ENCODE results near the gene TCF7L1.
"Not testable (repeated sequence)": the region's sequence is repeated elsewhere in the genome, so short reads cannot be mapped to it uniquely, and the experiment has no call there.

The TCF7L1 gene

DNA sequence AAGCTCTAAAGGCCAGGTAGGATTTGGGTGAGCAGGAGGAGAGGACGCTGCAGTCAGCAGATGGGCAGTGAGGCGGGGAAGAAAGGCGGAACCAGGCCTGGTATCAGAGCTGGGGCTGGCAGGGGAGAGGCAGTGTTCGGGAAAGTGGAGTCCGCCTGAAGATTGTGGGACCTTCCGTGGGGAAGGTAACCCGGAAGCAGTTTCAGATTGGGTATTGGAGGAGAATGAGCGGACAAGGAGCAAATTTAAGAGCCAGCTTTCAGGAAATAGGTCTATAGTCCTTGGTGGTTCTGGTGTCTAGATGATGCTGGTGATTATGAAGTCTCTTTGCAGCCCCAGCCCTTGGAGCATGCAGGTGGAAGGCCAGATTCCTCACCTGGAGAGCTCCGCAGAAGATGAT is 51.0 kb downstream of the TCF7L1 start:
- DNase-seq (ENCODE audit: low read depth, low spot score) = no peak

- no peak for DNase-seq (ENCODE audit: low read depth, low spot score)
These were observed 51.8 kb downstream of the TCF7L1 start for GRCh38 chr2:85184990-85185389.

DNA sequence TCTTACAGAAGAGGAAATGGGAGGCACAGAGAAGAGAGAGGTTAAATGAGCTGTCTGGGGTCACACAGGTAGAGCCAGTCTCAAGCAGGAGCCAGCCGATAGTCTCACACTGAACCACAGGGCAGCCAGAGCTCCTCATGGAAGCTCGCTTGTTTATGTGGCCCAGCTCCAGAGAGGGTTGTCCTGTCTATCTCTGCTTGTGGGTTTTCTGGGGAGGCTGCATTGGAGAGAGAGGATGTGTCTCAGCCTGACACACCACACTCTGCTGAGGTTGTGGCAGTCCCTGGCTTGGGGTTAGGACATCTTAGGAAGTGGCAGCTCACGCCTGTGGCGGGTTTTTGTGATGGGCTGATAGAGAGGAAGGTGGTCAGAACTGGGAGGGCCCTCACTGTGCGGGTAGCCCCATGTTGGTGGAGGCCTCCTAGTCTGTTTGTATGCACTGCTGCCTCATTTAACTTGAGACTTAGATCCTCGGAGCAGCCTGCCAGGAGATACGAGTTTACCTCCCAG is 52.3 kb downstream of the TCF7L1 start:
- DNase-seq (ENCODE audit: low read depth, low spot score) = no peak

DNA sequence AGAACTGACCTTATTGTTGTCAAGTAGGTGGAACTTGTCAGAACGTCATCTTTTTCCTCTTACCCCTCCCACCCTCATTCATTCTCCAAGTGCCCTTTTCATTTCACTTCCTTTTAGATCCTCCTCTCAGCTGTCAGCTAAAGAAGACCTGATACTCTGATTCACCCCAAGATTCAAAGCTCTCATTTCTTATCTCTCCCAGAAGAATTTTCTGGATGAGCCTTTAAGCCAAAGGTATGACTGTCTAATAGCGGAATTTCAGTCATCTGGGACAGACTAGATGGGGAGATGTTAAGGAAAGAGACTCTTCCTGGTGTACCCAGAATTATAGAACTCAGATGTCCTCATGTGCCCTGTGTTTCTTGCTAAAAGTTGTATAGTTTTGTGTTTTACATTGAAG is 53.9 kb downstream of the TCF7L1 start:
- no peak for DNase-seq (ENCODE audit: low read depth, low spot score)

GRCh38 chr2:85188852-85189251 is 55.7 kb downstream of the TCF7L1 start:
- no peak for DNase-seq (ENCODE audit: low read depth, low spot score)

- DNase-seq (ENCODE audit: low read depth, low spot score) = no peak
These were observed 56.5 kb downstream of the TCF7L1 start for GRCh38 chr2:85189606-85190270.

DNA sequence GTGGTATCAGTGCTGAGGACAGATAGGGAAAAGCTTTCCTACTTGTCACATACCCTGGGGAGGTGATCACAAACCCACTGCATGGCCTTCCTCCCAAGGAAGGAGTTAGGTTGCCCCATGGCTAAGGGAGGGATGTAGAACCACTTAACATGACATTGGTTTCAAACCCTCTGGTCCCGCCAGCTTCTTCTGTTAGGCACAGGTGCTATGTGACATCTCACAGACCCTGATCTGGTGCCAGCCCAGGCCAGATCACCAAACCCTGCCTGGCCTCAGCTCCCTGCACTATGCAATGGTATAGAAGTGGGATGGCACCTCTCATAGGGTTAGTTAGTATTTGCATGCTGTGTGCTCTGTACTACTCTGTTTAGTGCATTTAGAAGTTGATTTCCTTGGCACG is 58.0 kb downstream of the TCF7L1 start:
- no peak for DNase-seq (ENCODE audit: low read depth, low spot score)

DNA sequence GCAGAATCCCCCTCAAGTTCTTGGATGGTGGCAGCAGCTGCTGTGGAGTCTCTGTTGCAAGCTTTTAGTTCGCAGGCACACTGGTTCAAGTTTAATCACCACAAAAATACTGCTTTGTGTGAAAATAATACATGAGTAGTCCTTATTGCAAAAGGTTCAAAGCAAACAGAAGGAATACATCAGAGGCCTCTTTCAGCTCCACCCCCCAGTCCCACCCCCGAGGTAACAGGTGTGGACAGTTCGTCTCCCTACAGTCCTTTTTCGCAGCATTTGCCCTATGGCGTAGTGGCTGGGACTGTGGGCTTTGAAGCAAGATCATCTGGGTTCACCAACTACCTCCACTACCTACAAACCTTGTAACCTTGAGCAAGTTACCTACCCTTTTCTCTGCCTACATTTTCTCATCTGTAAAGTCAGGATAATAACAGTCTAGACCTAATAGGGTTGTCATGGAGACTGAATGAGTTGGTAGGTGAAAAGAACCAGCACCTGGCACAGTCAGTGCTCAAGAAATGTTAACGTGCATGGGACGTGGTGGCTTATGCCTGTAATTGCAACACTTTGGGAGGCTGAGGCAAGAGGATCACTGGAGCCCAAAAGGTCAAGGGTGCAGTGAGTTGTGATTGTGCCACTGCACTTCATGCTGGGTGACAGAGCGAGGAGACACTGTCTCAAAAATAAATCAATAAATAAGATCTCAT is 61.7 kb downstream of the TCF7L1 start:
- no peak for DNase-seq (ENCODE audit: low read depth, low spot score)

DNA sequence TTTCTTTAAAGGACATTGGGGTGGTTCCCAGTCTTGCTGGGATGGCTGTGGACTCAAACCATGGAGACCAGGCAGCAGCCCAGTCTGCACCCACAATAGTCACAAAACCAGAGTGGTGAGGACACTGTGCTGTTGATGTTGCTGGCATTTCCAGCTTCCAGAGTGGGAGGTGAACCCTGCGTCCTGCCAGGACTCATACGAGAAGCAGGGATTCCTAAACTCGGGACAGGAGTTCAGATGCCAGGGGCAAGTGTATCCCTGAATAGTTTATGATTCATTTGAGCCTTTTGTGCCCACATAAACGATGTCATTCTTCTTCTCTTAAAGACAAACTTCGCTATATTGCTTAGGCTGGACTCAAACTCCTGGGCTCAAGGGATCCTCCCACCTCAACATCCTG is 62.8 kb downstream of the TCF7L1 start:
- DNase-seq (ENCODE audit: low read depth, low spot score) = no peak

DNA sequence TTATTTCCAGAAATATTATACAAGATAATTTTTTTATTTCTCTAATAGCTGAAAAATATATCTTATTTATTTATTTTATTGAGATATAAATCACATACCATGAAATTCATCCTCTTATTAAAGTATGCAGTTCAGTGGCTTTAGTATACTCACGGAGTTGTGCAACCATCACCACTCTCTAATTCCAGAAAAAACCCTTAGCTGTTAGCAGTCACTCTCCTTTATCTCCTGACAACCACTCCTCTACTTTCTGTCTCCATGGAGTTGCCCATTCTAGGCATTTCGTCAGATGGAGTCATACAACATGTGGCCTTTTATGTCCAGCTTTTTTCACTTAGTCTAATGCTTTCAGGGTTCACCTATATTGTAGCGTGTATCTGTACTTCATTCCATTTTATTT is 66.5 kb downstream of the TCF7L1 start:
- no peak for DNase-seq (ENCODE audit: low read depth, low spot score)

- no peak for DNase-seq (ENCODE audit: low read depth, low spot score)
These were observed 76.7 kb downstream of the TCF7L1 start for GRCh38 chr2:85209887-85210286.

GRCh38 chr2:85210511-85210910 is 77.3 kb downstream of the TCF7L1 start:
- no peak for DNase-seq (ENCODE audit: low read depth, low spot score)

DNA sequence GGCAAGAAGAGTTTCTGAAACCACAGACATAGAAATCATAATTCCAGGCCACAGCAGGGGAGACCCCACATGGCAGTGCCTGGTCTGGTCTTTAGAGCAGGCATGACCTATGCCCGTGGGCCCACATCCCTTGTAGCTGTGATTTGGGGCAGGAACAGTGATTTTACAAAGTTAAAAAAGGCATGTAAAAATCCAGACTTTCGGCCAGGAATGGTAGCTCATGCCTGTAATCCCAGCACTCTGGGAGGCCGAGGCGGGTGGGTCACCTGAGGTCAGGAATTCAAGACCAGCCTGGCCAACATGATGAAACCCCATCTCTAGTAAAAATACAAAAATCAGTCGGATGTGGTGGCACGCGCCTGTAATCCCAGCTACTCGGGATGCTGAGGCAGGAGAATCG is 78.4 kb downstream of the TCF7L1 start:
- not testable (repeated sequence) for DNase-seq (ENCODE audit: low read depth, low spot score)

DNA sequence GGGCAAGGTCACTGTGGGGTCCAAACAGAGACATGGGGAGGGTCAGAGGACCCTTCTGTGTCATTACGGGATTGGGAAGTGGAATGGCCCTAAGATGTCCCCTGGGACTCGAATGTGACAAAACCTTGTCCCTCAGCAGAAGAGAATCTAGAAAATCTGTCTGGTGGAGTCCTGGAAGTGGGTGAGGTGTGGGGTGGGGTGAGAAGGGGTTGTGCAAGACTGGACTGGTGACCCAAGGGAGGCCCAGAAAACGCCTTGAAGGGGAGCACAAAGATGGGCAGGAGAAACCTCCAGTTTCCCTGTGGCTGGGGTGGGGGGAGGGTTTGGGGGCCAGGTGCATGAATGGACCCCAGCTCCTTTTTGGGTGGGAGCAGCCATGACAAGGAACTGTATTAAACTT is 79.6 kb downstream of the TCF7L1 start:
- no peak for DNase-seq (ENCODE audit: low read depth, low spot score)

- no peak for DNase-seq (ENCODE audit: low read depth, low spot score)
These were observed 80.2 kb downstream of the TCF7L1 start for GRCh38 chr2:85213404-85213803.

GRCh38 chr2:85213901-85214512 is 80.8 kb downstream of the TCF7L1 start:
- no peak for DNase-seq (ENCODE audit: low read depth, low spot score)

GRCh38 chr2:85215081-85215447 is 81.9 kb downstream of the TCF7L1 start:
- DNase-seq (ENCODE audit: low read depth, low spot score) = no peak

DNA sequence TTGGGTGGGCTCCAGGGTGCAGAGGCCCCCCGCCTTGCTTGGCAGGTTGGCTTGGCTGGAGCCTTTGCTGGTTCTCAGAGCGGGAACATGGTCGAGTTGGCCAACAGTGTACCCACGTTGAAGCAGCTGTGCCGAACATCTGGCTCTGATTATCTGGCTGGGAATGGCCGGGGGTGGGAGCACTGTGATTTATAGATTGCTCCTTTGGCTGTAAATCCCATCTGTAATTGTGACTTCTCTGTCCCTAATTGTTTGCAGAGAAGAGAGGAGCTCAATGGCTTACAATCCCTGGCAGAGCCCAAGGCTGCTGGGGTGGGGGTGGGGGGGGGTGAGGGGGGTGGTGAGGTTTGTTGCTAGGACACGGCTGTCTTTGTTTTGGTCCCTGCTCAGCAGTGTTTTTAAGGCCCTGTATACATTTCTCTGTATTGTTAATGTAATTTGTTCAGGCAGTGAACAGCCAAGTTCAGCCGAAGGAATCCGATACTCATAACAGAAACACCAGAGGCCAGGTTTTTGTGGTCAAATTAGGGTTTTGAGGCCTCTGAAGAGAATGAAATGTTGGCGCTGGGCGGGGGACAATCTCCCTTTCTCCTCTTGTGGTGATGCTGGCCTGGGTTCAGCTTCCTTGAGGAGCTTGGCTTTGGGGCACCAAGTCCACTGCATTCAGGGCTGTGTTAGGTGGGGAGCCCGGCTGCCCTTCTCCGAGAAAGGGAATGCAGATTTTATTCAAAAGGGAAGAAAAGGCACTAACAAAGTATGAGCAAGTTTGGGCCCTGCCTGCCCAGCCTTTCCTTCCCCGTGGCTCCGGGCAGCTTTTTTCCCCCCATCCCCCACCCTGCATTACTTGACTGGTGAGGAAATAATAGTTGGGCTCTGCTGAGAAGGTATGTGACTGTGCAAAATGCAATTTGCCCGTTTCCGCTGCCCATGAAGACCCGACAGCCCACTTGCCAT is 82.5 kb downstream of the TCF7L1 start:
- DNase-seq (ENCODE audit: low read depth, low spot score) = no peak

- no peak for DNase-seq (ENCODE audit: low read depth, low spot score)
These were observed 83.7 kb downstream of the TCF7L1 start for GRCh38 chr2:85216927-85217326.

GRCh38 chr2:85221067-85221691 is 88.0 kb downstream of the TCF7L1 start:
- no peak for DNase-seq (ENCODE audit: low read depth, low spot score)

- no peak for DNase-seq (ENCODE audit: low read depth, low spot score)
These were observed 89.6 kb downstream of the TCF7L1 start for GRCh38 chr2:85222792-85223191.
